H9 (cell line): ENCODE data around the gene HLA-DRA. TPM values are rescaled to one million over a fixed set of nuclear protein-coding genes. Genes with fewer than 3 reads are reported as not detected.

Experiments
- DNase-seq: peaks from one replicate; pipeline ENCODE4 v3.0.0-alpha.2; 2017
- H2AFZ ChIP-seq: one replicate; pipeline ENCODE4 v1.6.1; 2013; ENCODE audit warnings: mild to moderate bottlenecking, low read length, control low read depth, moderate library complexity
- H2AK5ac ChIP-seq: 2 replicates; pipeline ENCODE4 v1.6.1; 2013; ENCODE audit warnings: low read length, control low read depth, mixed read lengths; ENCODE audit not compliant: insufficient read length
- H2BK120ac ChIP-seq: one replicate; pipeline ENCODE4 v1.6.1; 2013; ENCODE audit warnings: low read depth, mild to moderate bottlenecking, low read length, control low read depth, inconsistent platforms; ENCODE audit not compliant: poor library complexity, severe bottlenecking
- H2BK12ac ChIP-seq: 2 replicates; pipeline ENCODE4 v1.6.1; 2013; ENCODE audit warnings: low read length, control low read depth, mixed read lengths, low read depth; ENCODE audit not compliant: insufficient read length
- H2BK15ac ChIP-seq: 2 replicates; pipeline ENCODE4 v1.6.1; 2013; ENCODE audit warnings: low read depth, low read length, control low read depth
- H2BK20ac ChIP-seq: one replicate; pipeline ENCODE4 v1.6.1; 2013; ENCODE audit warnings: low read depth, mild to moderate bottlenecking, low read length, control low read depth, inconsistent platforms; ENCODE audit not compliant: poor library complexity, severe bottlenecking
- H2BK5ac ChIP-seq: 2 replicates; pipeline ENCODE4 v1.6.1; 2013; ENCODE audit warnings: low read length, control low read depth, mixed read lengths; ENCODE audit not compliant: insufficient read length
- H3K14ac ChIP-seq: 2 replicates; pipeline ENCODE4 v1.6.1; 2013; ENCODE audit warnings: low read length, control low read depth; ENCODE audit not compliant: insufficient read depth
- H3K18ac ChIP-seq: 2 replicates; pipeline ENCODE4 v1.6.1; 2013; ENCODE audit warnings: low read depth, mild to moderate bottlenecking, mixed read lengths, low read length, control low read depth; ENCODE audit not compliant: insufficient read length
- H3K23ac ChIP-seq: 2 replicates; pipeline ENCODE4 v1.6.1; 2013; ENCODE audit warnings: low read length, control low read depth, mixed read lengths, low read depth; ENCODE audit not compliant: insufficient read length
- H3K23me2 ChIP-seq: 2 replicates; pipeline ENCODE4 v1.6.1; 2013; ENCODE audit warnings: low read depth, mild to moderate bottlenecking, mixed read lengths, low read length, control low read depth; ENCODE audit not compliant: insufficient read length, poor library complexity, severe bottlenecking
- H3K27ac ChIP-seq: 2 replicates; pipeline ENCODE4 v1.5.1; 2013; ENCODE audit warnings: low read length, control low read depth, mixed read lengths, low read depth; ENCODE audit not compliant: insufficient read length
- H3K27me3 ChIP-seq: 2 replicates; pipeline ENCODE4 v1.6.1; 2013; ENCODE audit warnings: low read length, control low read depth, inconsistent platforms; ENCODE audit not compliant: insufficient read depth
- H3K4ac ChIP-seq: 2 replicates; pipeline ENCODE4 v1.6.1; 2013; ENCODE audit warnings: low read depth, mild to moderate bottlenecking, control low read depth, inconsistent platforms, low read length, moderate library complexity
- H3K4me1 ChIP-seq: 2 replicates; pipeline ENCODE4 v1.6.1; 2013; ENCODE audit warnings: low read length, control low read depth, inconsistent platforms; ENCODE audit not compliant: insufficient read depth
- H3K4me2 ChIP-seq: 2 replicates; pipeline ENCODE4 v1.6.1; 2013; ENCODE audit warnings: low read length, control low read depth, mixed read lengths; ENCODE audit not compliant: insufficient read length, insufficient read depth
- H3K56ac ChIP-seq: 2 replicates; pipeline ENCODE4 v1.6.1; 2013; ENCODE audit warnings: low read depth, mild to moderate bottlenecking, mixed read lengths, low read length, control low read depth; ENCODE audit not compliant: insufficient read length
- H3K79me1 ChIP-seq: 2 replicates; pipeline ENCODE4 v1.6.1; 2013; ENCODE audit warnings: low read depth, mild to moderate bottlenecking, moderate library complexity, low read length, control low read depth, inconsistent platforms; ENCODE audit not compliant: insufficient read depth, poor library complexity, severe bottlenecking
- H3K79me2 ChIP-seq: 2 replicates; pipeline ENCODE4 v1.6.1; 2013; ENCODE audit warnings: low read length, control low read depth, inconsistent platforms; ENCODE audit not compliant: insufficient read depth
- H3K9ac ChIP-seq: 2 replicates; pipeline ENCODE4 v1.6.1; 2013; ENCODE audit warnings: low read length, control low read depth, mixed read lengths; ENCODE audit not compliant: insufficient read length; ENCODE audit errors: extremely low read depth
- H3K9me3 ChIP-seq: one replicate; pipeline ENCODE4 v1.6.1; 2013; ENCODE audit warnings: low read depth, low read length, inconsistent platforms; ENCODE audit not compliant: control insufficient read depth
- H3T11ph ChIP-seq: one replicate; pipeline ENCODE4 v1.6.1; 2013; ENCODE audit warnings: mild to moderate bottlenecking, low read length, control low read depth, inconsistent platforms
- H4K20me1 ChIP-seq: one replicate; pipeline ENCODE4 v1.6.1; 2013; ENCODE audit not compliant: control insufficient read depth, insufficient read length, insufficient read depth
- H4K5ac ChIP-seq: 2 replicates; pipeline ENCODE4 v1.6.1; 2013; ENCODE audit warnings: low read depth, mild to moderate bottlenecking, mixed read lengths, low read length, control low read depth; ENCODE audit not compliant: insufficient read length
- H4K8ac ChIP-seq: replicated peaks from 2 replicates; pipeline ENCODE4 v1.6.1; 2013; ENCODE audit warnings: low read length, control low read depth, mixed read lengths, low read depth; ENCODE audit not compliant: insufficient read length
- H4K91ac ChIP-seq: 2 replicates; pipeline ENCODE4 v1.6.1; 2013; ENCODE audit warnings: low read depth, mild to moderate bottlenecking, moderate library complexity, mixed read lengths, low read length, control low read depth; ENCODE audit not compliant: insufficient read length
- H3K27ac Mint-ChIP-seq, 3 experiments: 2 replicates in 2 of 3; 3 replicates in 1 of 3; pipeline ENCODE4 v1.8.0; 2020 to 2021; ENCODE audit warnings: mixed read lengths in 3 of 3, mild to moderate bottlenecking in 1 of 3, moderate library complexity in 1 of 3
- H3K27me3 Mint-ChIP-seq: 2 replicates; pipeline ENCODE4 v1.8.0; 2021; ENCODE audit warnings: low read depth, mild to moderate bottlenecking, moderate library complexity, mixed read lengths
- H3K36me3 Mint-ChIP-seq, 3 experiments: 2 replicates in 2 of 3; 3 replicates in 1 of 3; pipeline ENCODE4 v1.8.0; 2020 to 2021; ENCODE audit warnings: low read depth in 3 of 3, mixed read lengths in 3 of 3; ENCODE audit not compliant: insufficient read depth in 1 of 3
- H3K4me1 Mint-ChIP-seq, 2 experiments: 2 replicates each; pipeline ENCODE4 v1.8.0; 2020; ENCODE audit warnings: mixed read lengths in 2 of 2
- H3K4me3 Mint-ChIP-seq, 2 experiments: 2 replicates in 1 of 2; 3 replicates in 1 of 2; pipeline ENCODE4 v1.8.0; 2020 to 2021; ENCODE audit warnings: mild to moderate bottlenecking in 2 of 2, mixed read lengths in 2 of 2, moderate library complexity in 1 of 2
- H3K9me3 Mint-ChIP-seq, 2 experiments: 2 replicates in 1 of 2; 3 replicates in 1 of 2; pipeline ENCODE4 v1.8.0; 2020; ENCODE audit warnings: mild to moderate bottlenecking in 2 of 2, mixed read lengths in 2 of 2, moderate library complexity in 1 of 2
- CTCF ChIP-seq: fragments of 200-600 bp; sonication (generic); conservative IDR thresholded peaks from 3 replicates; pipeline ENCODE4 v1.8.0; 2021; ENCODE audit warnings: antibody characterized with exemption, mild to moderate bottlenecking
- WGBS: extraction: QIAGEN DNeasy Blood & Tissue Kit; methylation state at CpG from one replicate; pipeline ENCODE4 v1.1.7; 2013; ENCODE audit warnings: missing lambda C conversion rate, low lambda C conversion rate, mixed read lengths; ENCODE audit not compliant: insufficient read length; ENCODE audit errors: extremely low coverage; 5-methylcytosine and 5-hydroxymethylcytosine counted together
- total RNA-seq: library from RNA; stranded (reverse); gene quantifications from 2 replicates; pipeline ENCODE4 v1.2.1, GENCODE V29; 2021

HLA-DRA gene
- total RNA-seq, 1 experiment from 2014 or later: 3.1 TPM

- H3K27ac Mint-ChIP-seq: no peak overlapping the region
- Histone ChIP-seq H4K20me1 (no peaks in the 10 kb centered on the region), H3K9me3 (peaks cover 9% of the 10 kb centered on the region), H3K27me3 (no peaks in the 10 kb centered on the region), H4K91ac (no peak overlapping the region), H3K9ac (no peak overlapping the region), H3K23ac (no peak overlapping the region), H2BK120ac (no peak overlapping the region), H4K8ac (no peak overlapping the region), H2AK5ac (no peak overlapping the region), H3K4ac (no peak overlapping the region), H3K14ac (no peak overlapping the region), H2AFZ (no peak overlapping the region), H3K4me2 (no peak overlapping the region), H3K27ac (no peak overlapping the region), H3K79me2 (no peaks in the 10 kb centered on the region), H3K56ac (no peak overlapping the region), H3K18ac (no peak overlapping the region), H2BK5ac (no peak overlapping the region), H4K5ac (no peak overlapping the region), H2BK20ac (no peak overlapping the region), H2BK15ac (no peak overlapping the region), H3K23me2 (no peaks in the 10 kb centered on the region), H3K79me1 (no peaks in the 10 kb centered on the region), H2BK12ac (no peak overlapping the region), H3T11ph (no peak overlapping the region), H3K4me1 (no peaks in the 10 kb centered on the region)
- peaks cover 4% of the 10 kb centered on the region; the same call in 1 of the 2 replicates for H3K27me3 Mint-ChIP-seq
- H3K4me1 Mint-ChIP-seq: no peaks in the 10 kb centered on the region
- no peak for TF ChIP-seq CTCF
- H3K9me3 Mint-ChIP-seq: peaks cover 36 to 38% of the 10 kb centered on the region in 2 experiments
- H3K36me3 Mint-ChIP-seq: peaks cover 8 to 19% (median 18%) of the 10 kb centered on the region in 3 experiments; a peak in 6 of 7 replicates
- DNase-seq: no peak
- no CpG with 5 or more reads among the region's 3 CpGs for WGBS
- H3K4me3 Mint-ChIP-seq: no peak overlapping the region; a peak in 1 of 5 replicates
Measured at GRCh38 chr6:32449088-32449736, 9.5 kb downstream of the HLA-DRA start.
